A549 (cell line): ENCODE measurements around the gene SKIC8. TPM values are rescaled to one million over a fixed set of nuclear protein-coding genes. Genes with fewer than 3 reads are reported as not detected.

ENCODE experiments used
- ATAC-seq, 2 experiments: fragments of 200-7000 bp in 1 of 2; fragments of >200 bp in 1 of 2; cut with Nextera tagmentation in 1 of 2; cut with Tn5 transposase in 1 of 2; 3 replicates each; pipeline versions ENCODE4 v1.8.0 to v1.9.1; 2018 to 2020; ENCODE audit warnings: mild to moderate bottlenecking in 1 of 2, moderate library complexity in 1 of 2
- CTCF ChIA-PET: fragments of 300-600 bp; sonication (Branson Sonifier 250); formaldehyde crosslinking; extraction: SDS; loops from one replicate; lab custom pipeline; 2021; ENCODE audit warnings: antibody characterized with exemption, inconsistent platforms; lab: Yijun Ruan, JAX
- POLR2A ChIA-PET: fragments of 350-600 bp; formaldehyde crosslinking; extraction: SDS; loops from one replicate; lab custom pipeline; 2021; ENCODE audit warnings: antibody characterized with exemption, inconsistent platforms; lab: Yijun Ruan, JAX
- DNase-seq, 2 experiments: peaks; one replicate each; pipeline versions ENCODE4 v3.0.0 to v3.0.0-alpha.2; 2011 to 2016; ENCODE audit warnings: low read depth in 1 of 2, low spot score in 1 of 2
- FAIRE-seq: peaks from 2 replicates; lab custom pipeline; 2011; peaks lifted over from hg19 to GRCh38; lab: Jason Lieb, UNC
- H3K27ac ChIP-seq, 2 experiments: fragments of >200 bp; sonication (Bioruptor Twin); formaldehyde crosslinking; 3 replicates each; pipeline ENCODE4 v1.5.1; 2016 to 2017
- H3K4me1 ChIP-seq: fragments of >200 bp; sonication (Bioruptor Twin); formaldehyde crosslinking; 3 replicates; pipeline ENCODE4 v1.6.1; 2016
- H3K4me2 ChIP-seq: fragments of >200 bp; sonication (Bioruptor Twin); formaldehyde crosslinking; 3 replicates; pipeline ENCODE4 v1.6.1; 2016
- H3K4me3 ChIP-seq: fragments of >200 bp; sonication (Bioruptor Twin); formaldehyde crosslinking; 3 replicates; pipeline ENCODE4 v1.5.1; 2016
- H3K9me3 ChIP-seq: fragments of >200 bp; sonication (Bioruptor Twin); formaldehyde crosslinking; 3 replicates; pipeline ENCODE4 v1.6.1; 2016
- CEBPB ChIP-seq, 2 experiments: fragments of >200 bp in 1 of 2; sonication (Bioruptor Twin) in 1 of 2; formaldehyde crosslinking in 1 of 2; IDR thresholded peaks; 2 replicates each; pipeline ENCODE4 v1.6.1; 2012 to 2016
- EHMT2 ChIP-seq: fragments of 200-600 bp; sonication (generic); IDR thresholded peaks from 2 replicates; pipeline ENCODE4 v1.6.1; 2016; ENCODE audit warnings: antibody characterized with exemption, low read depth, mild to moderate bottlenecking, moderate library complexity
- ESRRA ChIP-seq: fragments of 150-350 bp; IDR thresholded peaks from 2 replicates; pipeline ENCODE4 v1.6.1; 2014; ENCODE audit warnings: mild to moderate bottlenecking, low read length, borderline replicate concordance
- FOXS1 ChIP-seq: fragments of 250-450 bp; sonication (Bioruptor Pico); IDR thresholded peaks from 2 replicates; pipeline ENCODE4 v1.5.0; 2020; ENCODE audit warnings: mild to moderate bottlenecking, moderate library complexity
- HEYL ChIP-seq: fragments of 250-450 bp; sonication (Bioruptor Pico); IDR thresholded peaks from 2 replicates; pipeline ENCODE4 v1.8.0; 2021; ENCODE audit warnings: mild to moderate bottlenecking, moderate library complexity
- HOXB13 ChIP-seq: fragments of 250-450 bp; sonication (Bioruptor Pico); IDR thresholded peaks from 2 replicates; pipeline ENCODE4 v1.5.0; 2020; ENCODE audit warnings: low read depth, mild to moderate bottlenecking, moderate library complexity
- JUNB ChIP-seq: fragments of >200 bp; sonication (Bioruptor Twin); formaldehyde crosslinking; IDR thresholded peaks from 2 replicates; pipeline ENCODE4 v1.6.1; 2016
- KDM1A ChIP-seq: fragments of 200-600 bp; sonication (generic); IDR thresholded peaks from 2 replicates; pipeline ENCODE4 v1.6.1; 2016; ENCODE audit warnings: low read depth, mild to moderate bottlenecking
- KDM5A ChIP-seq: fragments of 200-600 bp; sonication (generic); IDR thresholded peaks from 2 replicates; pipeline ENCODE4 v1.6.1; 2016; ENCODE audit warnings: antibody characterized with exemption, mild to moderate bottlenecking
- MAFK ChIP-seq: fragments of 450-650 bp; IDR thresholded peaks from 2 replicates; pipeline ENCODE4 v1.6.1; 2014; ENCODE audit not compliant: partially characterized antibody
- NR3C1 ChIP-seq: fragments of >200 bp; sonication (Bioruptor Twin); formaldehyde crosslinking; IDR thresholded peaks from 3 replicates; pipeline ENCODE4 v1.6.1; 2017
- POLR2AphosphoS2 ChIP-seq: conservative IDR thresholded peaks from 2 replicates; pipeline ENCODE4 v1.6.1; 2012; ENCODE audit warnings: low read length, improper control_type of control experiment, inconsistent platforms
- RAD21 ChIP-seq, 2 experiments: fragments of >200 bp in 1 of 2; sonication (Bioruptor Twin) in 1 of 2; formaldehyde crosslinking in 1 of 2; IDR thresholded peaks in 1 of 2; conservative IDR thresholded peaks in 1 of 2; 2 replicates in 1 of 2; 3 replicates in 1 of 2; pipeline ENCODE4 v1.6.1; 2012 to 2018; ENCODE audit warnings: inconsistent platforms in 1 of 2
- RCOR1 ChIP-seq: fragments of 150-350 bp; IDR thresholded peaks from 2 replicates; pipeline ENCODE4 v1.6.1; 2014; ENCODE audit warnings: antibody characterized with exemption, low read length, low read depth
- RFX5 ChIP-seq: fragments of 450-650 bp; IDR thresholded peaks from 2 replicates; pipeline ENCODE4 v1.7.1; 2014; ENCODE audit warnings: antibody characterized with exemption, mild to moderate bottlenecking, moderate library complexity
- SMC3 ChIP-seq: fragments of >200 bp; sonication (Bioruptor Twin); formaldehyde crosslinking; IDR thresholded peaks from 3 replicates; pipeline ENCODE4 v1.6.1; 2018; ENCODE audit warnings: inconsistent platforms
- ZFP36 ChIP-seq: fragments of 450-650 bp; IDR thresholded peaks from 2 replicates; pipeline ENCODE4 v1.6.1; 2014; ENCODE audit warnings: borderline replicate concordance; ENCODE audit not compliant: partially characterized antibody
- WGBS: methylation state at CpG from one replicate; pipeline ENCODE4 v1.1.6; 2017; ENCODE audit errors: missing lambda C conversion rate; 5-methylcytosine and 5-hydroxymethylcytosine counted together
- polyA plus RNA-seq, 4 experiments: library from polyadenylated mRNA; depleted of rRNA in 3 of 4; stranded (reverse); fragments of >200 nt; fragmentation: RNase III in 1 of 4; extraction: RNeasy Plus Mini Kit Qiagen cat#74134 plus additional on column Dnase treatment in 1 of 4; gene quantifications; 2 replicates in 3 of 4; 3 replicates in 1 of 4; pipeline ENCODE4 v1.2.3, GENCODE V29; 2011 to 2017
- TF ChIP-seq, protein P1 (sequence below): fragments of 250-450 bp; sonication (Bioruptor Pico); IDR thresholded peaks from 2 replicates; pipeline ENCODE4 v1.5.0; 2021; ENCODE audit warnings: mild to moderate bottlenecking, moderate library complexity, borderline replicate concordance
- TF ChIP-seq, protein P2 (sequence below): fragments of >200 bp; sonication (Bioruptor Twin); formaldehyde crosslinking; IDR thresholded peaks from 3 replicates; pipeline ENCODE4 v1.5.1; 2016

Gene SKIC8
- polyA plus RNA-seq, 2 of the 4 experiments (the other 2 are of a cell fraction): 143 to 177 TPM

GRCh38 chr15:78242128-78242527, 57.3 kb downstream of the SKIC8 start:
- Histone ChIP-seq H3K27ac (no peak overlapping the region), H3K4me1 (no peaks in the 10 kb centered on the region), H3K4me2 (no peak overlapping the region), H3K9me3 (no peaks in the 10 kb centered on the region), H3K4me3 (no peak overlapping the region)
- ATAC-seq (peak; percentile 52 to 77; a peak in 4 of 6 replicates), FAIRE-seq (no peak), DNase-seq (peak; percentile 41)
- 27% methylated on average over 5 of the region's 5 CpGs for WGBS
- ChIA-PET CTCF (interaction anchor here (0.6 to 9.9 kb wide), 44 partner anchors 10 to 468 kb away, joined by 3 to 274 read pairs (median 5); partner anchors contain the start of genes CIB2 and DNAJA4), POLR2A (interaction anchor here (0.6 kb wide), 1 partner anchor 57 kb away, joined by 3 read pairs; the partner anchor contains the start of gene SKIC8)
- TF ChIP-seq, protein P1, sequence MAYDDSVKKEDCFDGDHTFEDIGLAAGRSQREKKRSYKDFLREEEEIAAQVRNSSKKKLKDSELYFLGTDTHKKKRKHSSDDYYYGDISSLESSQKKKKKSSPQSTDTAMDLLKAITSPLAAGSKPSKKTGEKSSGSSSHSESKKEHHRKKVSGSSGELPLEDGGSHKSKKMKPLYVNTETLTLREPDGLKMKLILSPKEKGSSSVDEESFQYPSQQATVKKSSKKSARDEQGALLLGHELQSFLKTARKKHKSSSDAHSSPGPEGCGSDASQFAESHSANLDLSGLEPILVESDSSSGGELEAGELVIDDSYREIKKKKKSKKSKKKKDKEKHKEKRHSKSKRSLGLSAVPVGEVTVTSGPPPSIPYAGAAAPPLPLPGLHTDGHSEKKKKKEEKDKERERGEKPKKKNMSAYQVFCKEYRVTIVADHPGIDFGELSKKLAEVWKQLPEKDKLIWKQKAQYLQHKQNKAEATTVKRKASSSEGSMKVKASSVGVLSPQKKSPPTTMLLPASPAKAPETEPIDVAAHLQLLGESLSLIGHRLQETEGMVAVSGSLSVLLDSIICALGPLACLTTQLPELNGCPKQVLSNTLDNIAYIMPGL (CRISPR knock-in tag): no peak
- TF ChIP-seq RAD21 (conservative IDR thresholded peaks at IDR 0.05 in 1 of 2, IDR thresholded peaks at IDR 0.05 in 1 of 2) (peak; percentile 26 to 42; a peak in 3 of 5 replicates), JUNB (no peak), KDM1A (no peak), SMC3 (peak; percentile 45; the same call in 2 of the 3 replicates), ZFP36 (no peak), MAFK (no peak)
- TF ChIP-seq, protein P2, sequence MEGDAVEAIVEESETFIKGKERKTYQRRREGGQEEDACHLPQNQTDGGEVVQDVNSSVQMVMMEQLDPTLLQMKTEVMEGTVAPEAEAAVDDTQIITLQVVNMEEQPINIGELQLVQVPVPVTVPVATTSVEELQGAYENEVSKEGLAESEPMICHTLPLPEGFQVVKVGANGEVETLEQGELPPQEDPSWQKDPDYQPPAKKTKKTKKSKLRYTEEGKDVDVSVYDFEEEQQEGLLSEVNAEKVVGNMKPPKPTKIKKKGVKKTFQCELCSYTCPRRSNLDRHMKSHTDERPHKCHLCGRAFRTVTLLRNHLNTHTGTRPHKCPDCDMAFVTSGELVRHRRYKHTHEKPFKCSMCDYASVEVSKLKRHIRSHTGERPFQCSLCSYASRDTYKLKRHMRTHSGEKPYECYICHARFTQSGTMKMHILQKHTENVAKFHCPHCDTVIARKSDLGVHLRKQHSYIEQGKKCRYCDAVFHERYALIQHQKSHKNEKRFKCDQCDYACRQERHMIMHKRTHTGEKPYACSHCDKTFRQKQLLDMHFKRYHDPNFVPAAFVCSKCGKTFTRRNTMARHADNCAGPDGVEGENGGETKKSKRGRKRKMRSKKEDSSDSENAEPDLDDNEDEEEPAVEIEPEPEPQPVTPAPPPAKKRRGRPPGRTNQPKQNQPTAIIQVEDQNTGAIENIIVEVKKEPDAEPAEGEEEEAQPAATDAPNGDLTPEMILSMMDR: peak; percentile 53

DNA sequence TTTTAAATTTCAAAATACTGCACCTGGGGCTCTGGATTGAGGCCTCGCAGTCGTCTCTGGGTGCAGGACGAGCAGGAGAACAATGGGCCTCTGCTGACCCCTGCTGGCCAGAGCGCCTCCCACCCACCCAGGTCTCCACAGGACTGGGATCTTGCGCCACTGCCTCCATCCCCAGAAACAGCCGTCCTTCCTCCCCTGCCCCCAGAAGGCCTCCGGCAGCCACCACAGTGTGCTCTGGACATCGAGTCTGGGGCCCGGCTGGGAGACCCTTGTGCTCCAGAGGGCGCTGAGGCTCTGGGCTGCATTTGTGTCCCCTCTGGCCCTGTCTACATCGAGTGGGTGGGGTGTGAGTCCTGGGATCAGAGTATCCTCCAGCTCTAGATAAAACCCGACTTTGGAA, 58.4 kb downstream of the SKIC8 start:
- ATAC-seq (peak; percentile 95 to 98), FAIRE-seq (no peak), DNase-seq (peak; percentile 83 to 94)
- Histone ChIP-seq H3K27ac (no peak overlapping the region), H3K4me1 (no peaks in the 10 kb centered on the region), H3K4me3 (no peak overlapping the region), H3K9me3 (no peaks in the 10 kb centered on the region), H3K4me2 (peak overlapping the region; percentile 51)
- POLR2A ChIA-PET: interaction anchor here (0.7 kb wide), 1 partner anchor 128 kb away, joined by 3 read pairs; no protein-coding TSS in a partner anchor
- 6% methylated on average over 12 of the region's 12 CpGs for WGBS
- TF ChIP-seq CEBPB (IDR thresholded peaks at IDR 0.05): peak; percentile 51 to 76; a peak in 3 of 4 replicates
- no peak for TF ChIP-seq POLR2AphosphoS2
- peak; percentile 96 to 99 for TF ChIP-seq RAD21 (conservative IDR thresholded peaks at IDR 0.05 in 1 of 2, IDR thresholded peaks at IDR 0.05 in 1 of 2)
- TF ChIP-seq SMC3: peak; percentile 98
- no peak for TF ChIP-seq ESRRA
- TF ChIP-seq HEYL (CRISPR knock-in tag): no peak
- TF ChIP-seq, protein P2: peak; percentile 94
- TF ChIP-seq FOXS1 (CRISPR knock-in tag): no peak
- no peak for TF ChIP-seq NR3C1
- CTCF ChIA-PET: interaction anchor here (0.6 to 9.9 kb wide), 81 partner anchors 11 to 1424 kb away, joined by 3 to 274 read pairs (median 4); partner anchors contain the start of genes CIB2, DNAJA4 and IDH3A

DNA sequence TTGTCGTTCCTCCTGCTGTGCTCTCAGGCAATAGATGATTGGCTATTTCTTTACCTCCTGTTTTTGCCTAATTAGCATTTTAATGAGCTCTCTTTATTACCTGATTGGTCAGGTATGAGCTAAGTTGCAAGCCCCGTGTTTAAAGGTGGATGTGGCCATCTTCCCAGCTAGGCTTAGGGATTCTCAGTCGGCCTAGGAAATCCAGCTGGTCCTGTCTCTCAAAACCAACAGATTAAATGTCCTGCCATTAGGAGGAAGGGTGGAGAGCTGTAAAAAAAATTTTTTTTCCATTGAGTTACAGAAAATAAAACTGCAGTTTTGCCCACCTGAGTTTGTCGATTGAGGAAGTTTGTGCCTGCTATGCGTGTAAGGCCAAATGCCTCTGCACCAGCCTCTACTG, 59.6 kb downstream of the SKIC8 start:
- no peaks in the 10 kb centered on the region for H3K4me1 ChIP-seq
- CTCF ChIA-PET: interaction anchor here (0.7 to 9.9 kb wide), 41 partner anchors 12 to 511 kb away, joined by 3 to 274 read pairs (median 11); partner anchors contain the start of genes CIB2 and DNAJA4
- no peak overlapping the region for H3K4me2 ChIP-seq
- H3K9me3 ChIP-seq: no peaks in the 10 kb centered on the region
- TF ChIP-seq RCOR1 (no peak), MAFK (peak; percentile 16), EHMT2 (no peak), RFX5 (no peak), KDM5A (no peak), HOXB13 (CRISPR knock-in tag) (no peak)
- DNase-seq (no peak), FAIRE-seq (no peak), ATAC-seq (no peak)
- no peak overlapping the region for H3K4me3 ChIP-seq
- no peak overlapping the region for H3K27ac ChIP-seq
- POLR2A ChIA-PET: interaction anchor here (0.7 to 0.8 kb wide), 2 partner anchors 44 to 109 kb away, joined by 3 read pairs; partner anchors contain the start of gene CIB2
- WGBS: 81% methylated on average over 5 of the region's 5 CpGs
